GM12891 (cell line): Measurements from ENCODE around the gene SLC1A6.

Source experiments
- PAX5 ChIP-seq: IDR thresholded peaks from 2 replicates; pipeline ENCODE4 v1.6.1; 2011; ENCODE audit warnings: low read length, moderate library complexity, mild to moderate bottlenecking; ENCODE audit not compliant: insufficient read depth, severe bottlenecking
- POLR2A ChIP-seq: IDR thresholded peaks from 2 replicates; pipeline ENCODE4 v1.6.1; 2011; ENCODE audit warnings: low read depth, low read length, control low read depth
- POLR2AphosphoS5 ChIP-seq: IDR thresholded peaks from 2 replicates; pipeline ENCODE4 v1.6.1; 2011; ENCODE audit warnings: low read depth, low read length, control low read depth
- POU2F2 ChIP-seq: IDR thresholded peaks from 2 replicates; pipeline ENCODE4 v1.6.1; 2011; ENCODE audit warnings: low read depth, mild to moderate bottlenecking, control low read depth, low read length, moderate library complexity
- TAF1 ChIP-seq: IDR thresholded peaks from 2 replicates; pipeline ENCODE4 v1.6.1; 2011; ENCODE audit warnings: low read depth, low read length, control low read depth

DNA sequence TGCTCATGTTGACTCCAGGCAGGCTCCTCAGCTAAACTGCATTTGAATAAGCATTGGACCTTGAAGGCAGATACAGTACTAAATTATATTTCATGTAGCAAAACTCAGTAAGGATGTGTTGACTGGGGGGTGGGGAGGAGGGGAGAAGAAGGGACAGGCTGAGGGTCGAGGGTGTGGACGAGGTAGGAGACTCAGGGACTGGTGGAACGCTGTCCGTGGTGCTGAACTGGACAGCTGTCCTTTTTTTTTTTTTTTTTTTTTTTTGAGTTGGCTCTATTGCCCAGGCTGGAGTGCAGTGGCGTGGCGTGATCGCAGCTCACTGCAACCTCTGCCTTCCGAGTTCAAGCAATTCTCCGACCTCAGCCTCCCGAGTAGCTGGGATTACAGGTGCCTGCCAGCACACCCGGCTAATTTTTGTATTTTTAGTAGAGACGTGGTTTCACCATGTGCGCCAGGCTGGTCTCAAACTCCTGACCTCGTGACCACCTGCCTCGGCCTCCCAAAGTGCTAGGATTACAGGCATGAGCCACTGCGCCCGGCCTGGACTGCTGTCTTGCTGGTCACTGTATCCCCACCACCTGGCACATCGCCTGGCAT lies 36.4 kb upstream of the SLC1A6 start:
- no peak for TF ChIP-seq POLR2A
- no peak for TF ChIP-seq POLR2AphosphoS5
- no peak for TF ChIP-seq TAF1
- no peak for TF ChIP-seq PAX5
- no peak for TF ChIP-seq POU2F2
